ENCODE results near the gene KAT2A.
A peak's percentile ranks its signal among the peaks of the same experiment; 100 is the strongest.

The KAT2A gene

DNA sequence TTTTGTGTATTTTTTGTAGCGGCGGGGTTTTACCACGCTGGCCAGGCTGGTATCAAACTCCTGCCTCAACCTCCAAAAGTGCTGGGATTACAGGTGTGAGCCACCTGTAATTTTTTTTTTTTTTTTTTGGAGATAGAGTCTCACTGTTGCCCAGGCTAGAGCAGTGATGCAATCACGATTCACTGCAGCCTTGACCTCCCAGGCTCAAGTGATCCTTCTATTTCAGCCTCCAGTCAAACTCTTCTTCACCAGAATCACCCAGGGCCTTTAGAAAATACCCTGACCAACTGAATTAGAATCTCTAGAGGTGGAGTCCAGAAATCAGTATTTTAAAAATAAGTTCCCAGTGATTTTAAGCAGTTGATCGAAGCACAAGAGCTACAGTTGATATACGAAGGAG lies 14.0 kb upstream of the KAT2A start:
- DNase-seq = no peak

DNA sequence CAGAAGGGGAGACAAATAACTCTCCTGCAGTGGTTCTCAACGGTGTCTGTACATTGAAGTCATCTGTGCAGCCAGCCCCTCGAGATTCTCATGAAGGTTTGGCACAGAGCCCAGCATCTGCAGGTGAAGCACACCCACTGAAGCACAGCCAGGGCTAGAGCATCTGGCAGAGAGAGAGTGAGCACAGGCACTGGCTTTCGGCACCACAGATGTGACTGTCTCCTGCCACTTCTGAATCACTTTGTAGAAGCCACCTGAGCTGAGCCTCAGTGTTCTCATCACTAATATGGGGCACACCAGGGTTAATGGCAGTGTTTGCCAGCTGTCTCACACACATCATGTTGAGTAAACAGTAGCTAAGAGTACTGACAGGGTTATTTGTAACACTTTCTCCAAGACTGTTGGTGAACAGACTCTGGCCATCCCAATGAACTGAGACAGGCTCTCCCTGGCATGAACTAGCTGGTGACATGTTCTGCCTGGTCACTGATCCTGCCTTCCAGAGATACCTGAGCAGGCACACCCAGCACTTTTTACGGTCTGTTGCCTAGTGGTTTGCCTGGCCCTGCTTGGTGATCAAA lies 12.4 kb upstream of the KAT2A start:
- no peak for DNase-seq

DNA sequence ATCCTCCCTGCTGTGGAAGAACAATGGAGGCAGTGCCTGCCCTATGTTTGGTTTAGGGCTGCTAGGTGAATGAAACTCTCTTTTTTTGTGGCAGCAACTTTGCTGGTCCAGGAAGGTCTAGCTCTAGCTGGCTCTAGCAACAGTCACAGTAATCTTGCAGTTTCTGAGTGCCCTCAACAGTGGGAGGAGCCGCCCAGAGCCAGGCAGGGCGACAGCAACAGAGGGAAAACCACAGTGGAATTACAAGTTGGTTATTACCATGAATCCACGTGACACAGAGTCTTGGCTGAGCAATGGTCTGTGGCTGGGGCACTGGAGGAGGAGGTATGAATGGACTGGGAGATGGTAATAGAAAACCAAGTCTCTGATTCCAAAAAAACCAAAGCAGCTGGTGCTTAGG lies 11.8 kb upstream of the KAT2A start:
- DNase-seq = peak; percentile 74

DNA sequence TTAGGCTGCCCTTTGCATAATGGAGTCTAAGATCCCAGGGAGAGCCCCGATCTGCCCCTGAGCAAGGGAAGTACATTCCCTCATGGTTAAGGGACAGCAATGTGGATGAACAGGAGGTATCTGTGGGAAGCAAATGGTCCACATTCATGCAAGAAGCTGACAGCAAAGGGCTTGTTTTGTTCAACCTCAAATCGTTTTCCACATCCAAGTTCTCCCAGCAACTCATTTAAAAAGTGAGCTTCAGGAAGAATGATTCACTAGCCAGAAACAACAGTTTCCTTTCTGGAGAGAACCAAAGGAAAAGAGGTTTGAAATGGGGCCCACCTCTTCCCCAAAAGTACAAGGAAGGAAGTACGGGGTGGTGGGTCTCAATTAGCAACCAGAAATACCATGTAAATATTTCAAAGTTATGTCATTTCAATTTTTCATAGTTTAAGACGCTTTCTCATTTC lies 10.8 kb upstream of the KAT2A start:
- no peak for DNase-seq

DNA sequence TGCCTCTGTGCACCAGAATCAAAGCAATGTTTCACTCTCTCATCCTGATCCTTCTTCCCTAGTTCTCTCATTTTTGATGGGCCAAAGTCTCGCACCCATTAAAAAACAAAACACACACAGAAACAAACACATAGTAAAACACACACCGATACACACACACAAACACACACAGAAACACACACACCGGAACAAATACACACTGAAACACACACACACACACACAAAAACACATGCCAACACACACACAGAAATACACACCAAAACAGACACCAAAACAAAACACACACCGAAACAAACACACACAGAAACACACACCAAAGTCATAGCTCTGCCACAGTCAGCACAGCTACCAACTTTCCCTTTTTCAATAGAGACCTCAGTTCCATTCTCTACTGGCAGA lies 10.1 kb upstream of the KAT2A start:
- DNase-seq = no peak

DNA sequence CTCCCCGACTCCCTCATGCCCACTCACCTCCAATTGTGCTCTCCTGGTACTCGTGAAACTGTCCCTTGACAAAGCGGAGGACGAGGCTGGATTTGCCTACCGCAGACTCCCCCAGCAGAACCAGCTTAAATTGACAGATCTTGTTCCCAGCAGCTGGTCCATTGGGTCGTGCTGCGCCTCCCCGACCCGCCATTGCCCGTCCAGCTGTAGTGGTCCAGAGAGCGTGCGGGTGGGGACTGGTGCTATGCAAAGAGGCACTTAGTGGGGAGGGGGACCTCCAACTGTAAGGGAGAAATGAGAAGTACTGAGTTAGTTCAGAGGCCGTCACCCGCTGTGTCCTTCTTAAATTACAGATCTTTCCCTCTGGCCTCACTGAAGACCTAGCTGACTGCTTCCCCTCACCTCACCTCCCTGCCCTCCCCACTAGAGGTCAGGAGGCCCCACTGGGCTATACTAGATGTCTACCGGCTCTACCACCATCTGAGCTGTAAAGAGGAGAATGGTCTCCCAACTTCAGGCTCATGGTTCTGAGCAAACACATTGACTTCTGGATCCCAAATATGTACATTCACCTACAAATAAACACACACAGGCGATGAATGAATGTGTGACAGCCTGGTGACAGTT lies 9.3 kb upstream of the KAT2A start:
- no peak for DNase-seq

DNA sequence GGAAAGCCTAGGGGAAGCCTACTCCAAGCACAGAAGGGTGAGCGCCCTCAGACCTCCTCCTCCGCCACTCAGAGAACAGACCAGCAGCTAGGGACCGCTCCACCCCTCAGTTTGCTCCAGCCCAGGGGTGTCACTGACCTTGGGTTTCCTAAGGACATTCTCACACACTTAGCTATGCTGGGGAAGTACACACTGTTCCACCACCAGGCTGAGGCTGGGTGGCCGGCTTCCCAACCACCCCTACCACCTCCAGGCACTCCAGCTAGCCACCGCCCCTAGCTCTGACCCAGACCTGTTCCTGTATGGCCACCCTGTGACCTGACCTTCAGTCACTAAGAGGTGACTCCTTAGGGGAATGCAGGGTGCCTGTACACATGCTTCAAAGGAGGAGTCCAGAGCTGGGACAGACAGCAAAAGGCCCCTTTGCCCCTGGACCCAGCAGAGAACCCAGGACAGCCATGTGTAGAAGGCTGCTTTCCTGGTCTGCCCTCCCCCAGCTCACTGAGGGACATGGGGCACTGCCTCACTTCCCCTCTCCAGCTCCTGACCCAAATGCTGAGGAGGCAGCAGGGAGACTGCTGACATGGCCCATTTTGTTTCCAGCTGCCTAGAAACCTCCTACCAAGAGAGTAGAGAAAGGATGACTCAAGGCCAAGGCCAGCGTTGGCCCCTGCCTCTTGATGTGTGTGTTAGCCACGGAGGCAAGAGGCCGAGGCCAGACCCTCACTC lies 8.1 kb upstream of the KAT2A start:
- no peak for DNase-seq

DNA sequence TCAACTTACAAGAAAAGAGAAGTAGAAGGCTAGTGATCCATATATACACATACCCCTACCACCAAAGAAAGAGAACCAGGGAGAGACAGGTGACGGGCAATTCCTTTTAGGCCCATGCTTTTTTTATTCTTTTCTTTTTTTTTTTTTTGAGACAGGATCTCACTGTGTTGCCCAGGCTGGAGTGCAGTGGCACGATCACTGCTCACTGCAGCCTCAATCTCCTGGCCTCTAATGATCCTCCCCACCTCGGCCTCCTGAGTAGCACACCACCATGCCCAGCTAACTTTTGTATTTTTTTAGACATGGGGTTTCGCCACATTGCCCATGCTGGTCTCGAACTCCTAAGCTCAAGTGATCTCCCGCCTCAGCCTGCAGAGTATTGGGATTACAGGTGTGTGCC lies 6.2 kb upstream of the KAT2A start:
- no peak for DNase-seq

DNA sequence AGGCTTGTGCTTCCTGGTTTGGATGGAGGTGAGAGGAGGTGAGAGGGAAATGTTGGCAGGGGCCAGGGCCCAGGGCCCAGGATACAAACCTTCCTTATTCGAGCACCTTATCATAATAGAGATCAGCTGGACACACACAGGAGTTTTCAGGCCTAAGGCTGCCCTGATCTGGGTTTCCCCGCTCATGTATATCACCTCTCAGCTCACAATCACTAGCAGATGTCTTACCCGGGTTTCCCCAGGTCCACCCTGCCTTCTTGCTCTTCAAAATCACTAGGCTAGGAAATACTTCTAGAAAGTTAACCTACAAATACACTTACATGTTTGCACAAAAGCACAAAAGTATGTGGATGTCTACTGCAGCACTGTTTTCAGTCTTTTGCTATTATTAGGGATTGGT lies 5.7 kb upstream of the KAT2A start:
- DNase-seq = no peak

DNA sequence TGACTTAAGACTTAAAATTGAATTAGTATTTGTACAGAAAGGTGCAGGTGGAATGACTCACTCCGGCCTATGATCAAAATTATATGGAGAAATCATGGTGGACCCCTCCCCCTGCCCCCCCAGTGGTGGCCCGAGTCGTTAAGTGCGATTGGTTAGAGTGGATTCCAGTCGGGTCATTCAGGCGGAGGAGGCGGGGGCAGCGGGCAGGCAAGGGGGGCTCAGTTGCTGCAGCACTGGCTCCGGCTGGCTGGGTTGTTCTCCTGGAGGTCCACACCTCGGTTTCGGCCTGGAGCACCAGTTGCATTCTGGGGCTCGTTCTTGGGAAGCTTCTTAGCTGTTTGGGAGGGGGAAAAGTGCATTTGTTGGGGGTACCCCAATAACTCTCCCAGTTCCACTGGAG lies 4.4 kb upstream of the KAT2A start:
- DNase-seq = no peak

DNA sequence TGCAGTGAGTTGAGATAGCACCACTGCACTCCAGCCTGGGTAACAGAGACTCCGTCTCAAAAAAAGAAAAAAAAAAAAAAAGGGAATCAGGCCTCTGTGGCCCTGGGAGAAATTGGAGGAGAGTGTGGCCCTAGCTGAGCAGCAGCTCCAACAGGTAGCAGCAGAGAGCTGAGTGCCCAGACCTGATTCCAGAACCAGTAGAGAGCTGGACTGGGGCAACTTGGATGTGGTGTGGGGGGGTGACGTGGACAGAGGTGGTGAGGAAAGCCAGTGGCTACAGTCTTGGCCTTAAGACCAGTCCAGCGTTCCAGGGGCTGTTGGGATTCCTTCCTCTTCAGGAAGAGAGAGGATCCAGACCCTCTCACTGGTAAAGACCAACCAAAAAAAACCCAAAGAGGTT lies 3.1 kb upstream of the KAT2A start:
- no peak for DNase-seq

DNA sequence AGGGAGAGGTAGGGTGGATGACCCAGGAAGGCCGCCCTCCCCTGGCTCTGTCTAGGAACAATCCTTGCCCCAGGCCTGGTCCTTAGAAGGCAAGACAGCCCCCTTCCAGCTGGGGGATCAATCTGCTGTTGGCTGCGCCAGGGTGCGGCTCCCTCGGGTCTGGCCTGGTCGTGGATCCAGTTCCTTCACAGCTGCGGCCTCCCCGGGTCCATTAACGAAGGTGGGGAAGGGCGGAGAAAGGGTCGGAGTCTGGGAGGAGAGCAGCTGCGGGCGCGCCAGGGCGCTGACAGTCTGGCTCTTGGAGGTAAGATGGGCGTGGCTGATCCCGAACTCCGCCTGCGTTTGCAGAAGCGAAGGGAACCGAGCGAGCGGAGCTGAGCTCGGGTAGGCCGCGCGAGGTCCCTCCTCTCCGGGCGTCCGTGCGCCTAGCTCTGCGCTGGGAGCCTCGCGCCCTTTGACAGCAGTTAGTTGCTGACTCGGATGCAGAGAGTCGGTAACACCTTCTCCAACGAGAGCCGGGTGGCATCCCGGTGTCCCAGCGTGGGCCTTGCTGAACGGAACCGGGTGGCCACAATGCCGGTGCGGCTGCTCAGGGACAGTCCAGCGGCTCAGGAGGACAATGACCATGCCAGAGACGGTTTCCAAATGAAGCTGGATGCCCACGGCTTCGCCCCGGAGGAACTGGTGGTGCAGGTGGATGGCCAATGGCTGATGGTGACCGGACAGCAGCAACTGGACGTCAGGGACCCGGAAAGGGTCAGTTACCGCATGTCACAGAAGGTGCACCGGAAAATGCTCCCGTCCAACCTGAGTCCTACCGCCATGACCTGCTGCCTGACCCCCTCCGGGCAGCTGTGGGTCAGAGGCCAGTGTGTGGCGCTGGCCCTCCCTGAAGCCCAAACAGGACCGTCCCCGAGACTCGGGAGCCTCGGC lies 1.5 kb upstream of the KAT2A start, which contains the start of gene HSPB9:
TSS of gene HSPB9 (plus strand) at position 434 of the 933 bp plus-strand sequence. CDS start at position 481, 47 bp downstream.
- no peak for DNase-seq

DNA sequence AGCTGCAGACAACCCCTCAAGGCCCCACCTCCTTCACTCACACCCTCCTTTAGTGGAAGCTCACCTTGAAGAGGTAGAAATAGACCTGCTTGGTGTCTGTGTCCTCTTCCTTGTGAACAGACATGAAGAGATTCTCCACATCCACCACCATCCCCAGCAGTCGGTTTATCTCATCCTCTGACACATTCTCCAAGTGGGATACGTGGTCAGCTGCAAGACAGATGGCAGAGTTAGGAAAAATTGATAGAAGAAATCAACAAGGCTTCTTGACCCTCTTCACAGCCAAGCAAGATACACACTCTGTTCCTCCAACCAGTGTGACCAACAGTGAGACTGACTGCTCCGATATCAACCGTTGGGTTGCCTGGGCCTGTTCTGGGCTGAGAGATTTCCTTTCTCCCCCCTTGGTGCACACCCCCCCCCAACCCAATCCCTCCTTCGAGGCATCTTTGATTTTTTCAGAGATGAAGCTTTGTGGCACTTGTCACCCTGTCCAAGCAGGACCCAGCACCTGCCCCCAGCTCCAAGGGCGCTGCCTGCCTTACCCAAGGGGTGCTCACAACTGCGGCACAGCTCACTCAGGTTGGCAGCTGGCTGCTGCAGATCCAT lies 902 bp downstream of the KAT2A start:
- no peak for DNase-seq

DNA sequence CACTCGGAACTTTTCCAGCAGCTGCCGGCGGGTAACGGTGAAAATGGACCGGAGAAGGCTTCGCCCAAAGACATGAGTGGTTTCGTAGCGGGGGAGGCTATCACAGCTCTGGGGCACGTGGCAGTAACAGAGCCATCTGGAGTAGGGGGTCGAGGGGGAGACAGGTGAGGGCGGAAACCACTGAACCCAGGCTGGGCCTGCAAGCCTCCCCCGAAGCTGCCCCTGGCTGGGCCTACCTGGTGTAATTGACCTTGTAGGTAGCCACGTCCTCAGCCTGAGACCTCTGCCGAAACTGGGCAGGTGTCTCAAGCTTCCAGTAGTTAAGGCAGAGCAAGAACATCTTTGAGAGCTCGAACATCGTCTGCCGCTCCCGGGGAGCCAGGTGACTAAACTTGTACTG lies 1.9 kb downstream of the KAT2A start:
- DNase-seq = no peak

DNA sequence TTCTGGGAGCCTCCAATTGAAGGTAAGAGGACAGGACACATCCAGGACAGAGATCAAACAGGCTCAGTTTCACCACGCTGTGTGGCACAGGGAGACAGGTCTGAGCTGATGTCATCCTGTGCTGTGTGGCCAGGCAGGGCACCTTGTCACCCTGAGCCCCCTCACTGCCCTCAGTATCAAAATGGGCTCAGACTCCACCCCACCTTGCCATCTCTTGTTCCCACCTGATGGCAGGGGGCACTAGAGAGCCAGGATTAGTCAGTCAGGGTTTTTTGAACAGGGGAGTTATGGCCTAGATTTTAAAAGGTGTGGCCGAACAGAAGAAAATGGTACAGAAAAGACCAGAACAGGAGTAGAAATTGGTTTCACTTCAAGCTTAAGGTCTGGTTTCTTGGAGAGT lies 2.6 kb downstream of the KAT2A start:
- DNase-seq = no peak

DNA sequence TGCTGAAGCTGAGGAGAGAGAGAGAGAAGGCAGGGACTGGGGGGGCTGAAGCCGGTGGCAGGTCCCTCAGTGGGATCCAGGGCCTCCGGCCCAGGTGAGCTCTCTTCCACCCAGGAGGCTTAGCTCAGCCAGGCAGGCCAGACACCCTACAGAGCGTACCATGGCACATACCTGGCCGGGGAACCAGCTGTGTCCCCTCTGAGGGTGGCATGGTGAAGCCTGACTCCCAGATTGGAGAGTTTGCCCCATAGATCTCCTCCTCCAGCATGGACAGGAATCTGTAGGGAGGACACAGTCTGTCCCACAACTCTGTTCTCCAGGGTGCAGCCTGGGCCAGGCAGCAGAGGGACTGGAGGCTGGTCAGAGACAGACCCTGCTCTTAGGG lies 3.0 kb downstream of the KAT2A start:
- DNase-seq = no peak

DNA sequence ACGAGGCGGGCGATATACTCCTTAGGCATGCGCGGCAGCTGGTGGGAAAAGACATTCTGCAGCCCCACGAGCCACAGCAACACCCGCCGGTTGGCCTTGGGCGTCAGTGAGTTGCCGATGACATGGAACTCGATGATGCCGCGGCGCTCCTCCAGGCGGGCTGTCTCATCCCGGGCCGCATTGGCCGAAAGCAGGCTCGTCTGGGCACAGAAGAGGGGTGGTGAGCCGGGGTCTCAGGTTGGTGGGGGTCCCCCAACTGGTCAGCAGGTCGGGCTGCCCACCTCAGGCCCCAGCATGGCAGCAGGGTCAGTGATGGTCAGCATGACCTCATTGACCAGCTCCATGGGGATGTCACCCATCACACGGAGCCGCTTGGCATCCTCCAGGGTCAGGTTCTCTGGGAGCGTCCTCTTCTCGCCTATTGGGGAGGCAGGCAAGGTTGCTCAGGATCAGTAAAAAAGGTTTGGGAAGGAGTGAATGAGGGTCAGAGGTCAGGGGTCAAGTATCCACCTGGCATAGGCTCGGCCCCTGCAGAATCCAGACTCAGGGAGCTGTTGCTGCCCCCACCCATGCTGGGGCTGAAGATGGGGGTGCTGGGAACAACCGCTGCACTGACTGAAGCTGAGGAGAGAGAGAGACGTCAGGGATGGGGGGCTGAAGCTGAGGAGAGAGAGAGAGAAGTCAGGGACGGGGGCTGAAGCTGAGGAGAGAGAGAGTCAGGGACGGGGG lies 3.6 kb downstream of the KAT2A start:
- no peak for DNase-seq

DNA sequence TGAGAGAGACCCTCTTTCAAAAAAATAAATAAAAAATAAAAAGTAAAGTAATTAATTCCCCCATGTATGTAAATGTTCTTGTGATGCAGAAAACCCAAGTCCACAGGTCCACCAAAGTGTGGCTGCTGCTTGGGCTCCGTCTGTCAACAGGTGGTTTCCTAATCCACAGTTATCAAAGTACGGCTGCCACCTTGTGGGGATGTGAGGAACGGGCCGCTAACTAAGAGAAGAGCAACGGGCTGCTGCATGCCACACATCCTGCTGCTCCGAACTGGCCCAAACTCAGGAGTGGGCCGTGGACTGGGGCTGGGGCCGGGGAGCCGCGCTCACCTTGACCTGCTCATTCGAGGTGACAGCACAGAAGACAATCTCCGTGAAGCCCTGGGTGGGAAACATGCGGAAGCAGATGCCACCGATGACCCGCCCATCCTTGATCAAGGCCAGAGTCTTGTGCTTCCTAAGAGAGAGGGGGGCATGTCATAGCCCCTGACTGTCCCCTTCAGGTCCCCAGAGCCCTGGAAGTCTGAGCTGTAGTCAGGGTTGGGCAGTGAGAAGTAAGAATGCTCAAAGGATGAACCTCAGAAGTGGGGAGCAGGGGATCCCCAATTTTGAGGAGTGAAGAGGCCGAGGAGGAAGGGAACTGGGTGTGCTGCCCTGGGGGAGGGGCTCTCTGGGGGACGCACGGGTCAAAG lies 4.3 kb downstream of the KAT2A start:
- DNase-seq = peak; percentile 71

DNA sequence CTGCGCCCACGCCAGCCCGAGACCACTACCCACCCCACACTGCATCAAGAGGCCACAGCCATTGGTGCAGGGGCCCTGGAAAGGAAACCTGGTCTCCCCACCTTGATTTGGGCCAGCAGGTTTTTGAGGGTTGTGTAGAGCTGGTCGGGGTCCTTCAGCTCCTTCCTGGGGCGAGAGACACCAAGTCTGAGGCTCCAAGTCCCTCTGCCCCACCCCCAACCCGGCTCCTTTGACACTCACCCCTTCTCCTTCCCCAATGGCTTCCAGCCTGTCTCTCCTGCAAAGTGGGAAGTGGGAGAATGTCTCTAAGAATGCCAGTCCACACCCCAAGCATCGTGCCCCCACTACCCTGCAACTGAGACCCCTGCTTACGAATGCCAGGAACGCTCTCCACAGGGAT lies 7.0 kb downstream of the KAT2A start:
- DNase-seq = no peak

DNA sequence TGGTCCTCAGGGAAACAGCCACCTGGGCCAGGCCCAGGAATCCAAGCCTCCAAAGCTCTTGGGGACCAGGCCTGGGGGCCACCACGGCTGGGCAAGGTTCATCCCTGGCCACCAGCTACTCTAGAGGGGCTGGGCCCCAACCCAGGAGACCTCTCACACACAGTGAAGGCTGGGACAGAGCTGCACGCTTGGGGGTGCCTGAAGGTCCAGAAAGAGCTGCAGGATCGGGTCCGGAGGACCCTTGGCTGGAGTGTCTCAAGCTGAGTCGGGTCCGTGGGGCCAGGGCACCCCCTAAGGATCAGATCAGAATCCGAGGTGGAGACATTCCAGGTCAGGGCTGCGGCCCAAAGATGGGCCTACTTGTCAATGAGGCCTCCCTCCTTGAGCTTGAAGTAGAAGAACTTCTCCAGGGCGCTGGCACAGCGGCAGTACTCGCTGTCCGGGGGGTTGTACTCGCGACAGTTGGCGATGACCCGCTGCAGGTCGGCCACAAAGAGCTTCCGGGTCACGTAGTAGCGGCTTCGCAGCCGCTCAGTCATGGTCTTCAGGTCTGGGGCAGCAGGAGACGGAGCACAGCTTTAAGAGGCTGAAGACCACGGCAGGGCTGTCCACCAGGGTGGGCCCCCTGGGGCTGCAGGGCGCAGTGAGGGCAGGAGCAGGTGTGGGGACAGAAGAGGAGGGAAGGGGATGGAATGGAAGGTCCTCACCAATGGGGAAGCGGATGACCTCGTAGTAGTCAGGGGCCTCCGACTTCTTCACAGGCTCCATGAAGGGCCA lies 7.7 kb downstream of the KAT2A start:
- no peak for DNase-seq

All from fibroblast of skin of right quadriceps (primary cell).